Neural crest cell (in vitro differentiated cells): ENCODE results near the gene CCDC78. TPM values are rescaled to one million over a fixed set of nuclear protein-coding genes. Genes with fewer than 3 reads are reported as not detected.

ENCODE experiments used
- DNase-seq: peaks from one replicate; pipeline ENCODE4 v3.0.0; 2021; ENCODE audit warnings: low read depth, mixed read lengths, low spot score
- H3K27ac Mint-ChIP-seq: one replicate; pipeline ENCODE4 v1.8.0; 2021; ENCODE audit warnings: mild to moderate bottlenecking, mixed read lengths; ENCODE audit not compliant: unreplicated experiment
- H3K27me3 Mint-ChIP-seq: 2 replicates; pipeline ENCODE4 v1.8.0; 2021; ENCODE audit warnings: low read depth, mild to moderate bottlenecking, mixed read lengths
- H3K36me3 Mint-ChIP-seq: 2 replicates; pipeline ENCODE4 v1.8.0; 2021; ENCODE audit warnings: low read depth, mild to moderate bottlenecking, mixed read lengths
- H3K4me1 Mint-ChIP-seq: 2 replicates; pipeline ENCODE4 v1.8.0; 2021; ENCODE audit warnings: mixed read lengths
- H3K4me3 Mint-ChIP-seq: one replicate; pipeline ENCODE4 v1.8.0; 2021; ENCODE audit warnings: mild to moderate bottlenecking, mixed read lengths
- H3K9me3 Mint-ChIP-seq: 2 replicates; pipeline ENCODE4 v1.8.0; 2021; ENCODE audit warnings: mixed read lengths
- total RNA-seq: library from RNA; stranded (reverse); gene quantifications from 2 replicates; pipeline ENCODE4 v1.2.1, GENCODE V29; 2021
- TF ChIP-seq, protein P1 (sequence below): fragments of 200-600 bp; sonication (generic); conservative IDR thresholded peaks from 2 replicates; pipeline ENCODE4 v1.5.0; 2021; ENCODE audit warnings: antibody characterized with exemption, mild to moderate bottlenecking

CCDC78 gene
- total RNA-seq, 1 donor from 2014 or later = 7.0 TPM

DNA sequence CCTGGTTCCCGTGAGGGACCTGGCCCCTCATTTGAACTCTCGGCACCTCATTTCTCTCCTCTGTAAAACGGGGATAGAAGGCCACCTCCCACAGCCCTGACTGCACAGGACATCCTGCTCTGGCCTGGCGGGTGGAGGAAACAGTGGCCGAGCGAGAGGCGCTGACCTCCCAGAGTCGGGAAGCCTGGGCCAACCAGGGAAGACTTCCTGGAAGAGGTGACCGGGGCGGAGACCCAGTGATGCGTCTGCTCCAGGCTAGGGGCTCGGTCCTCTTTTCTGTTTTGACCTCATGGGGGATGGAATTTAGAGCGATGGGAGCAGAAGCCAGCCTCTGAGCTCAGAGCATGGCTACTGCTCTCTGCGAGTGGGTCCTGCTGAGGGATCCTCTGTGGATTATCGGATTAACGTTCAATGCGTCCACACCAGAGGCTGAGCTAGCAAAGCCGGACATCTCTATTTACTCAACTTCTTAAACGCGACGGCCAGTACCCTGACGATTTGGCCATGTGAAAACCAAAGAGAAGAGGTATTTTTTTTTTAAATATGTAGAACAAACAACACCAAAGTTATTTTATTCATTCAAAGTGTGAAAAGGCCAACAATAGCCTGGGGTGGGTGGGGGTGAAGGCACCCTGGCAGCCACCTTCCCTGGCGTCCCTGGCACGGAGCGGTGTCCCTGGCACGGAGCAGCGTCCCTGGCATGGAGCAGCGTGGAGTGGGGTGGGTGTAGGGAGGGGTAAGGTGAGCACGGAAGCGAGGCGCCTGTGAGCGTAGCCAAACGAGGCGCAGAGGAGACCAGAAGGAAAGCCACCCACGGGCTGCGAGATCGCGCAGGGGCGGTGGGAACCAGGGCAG is 25.1 kb upstream of the CCDC78 start:
- TF ChIP-seq, protein P1, sequence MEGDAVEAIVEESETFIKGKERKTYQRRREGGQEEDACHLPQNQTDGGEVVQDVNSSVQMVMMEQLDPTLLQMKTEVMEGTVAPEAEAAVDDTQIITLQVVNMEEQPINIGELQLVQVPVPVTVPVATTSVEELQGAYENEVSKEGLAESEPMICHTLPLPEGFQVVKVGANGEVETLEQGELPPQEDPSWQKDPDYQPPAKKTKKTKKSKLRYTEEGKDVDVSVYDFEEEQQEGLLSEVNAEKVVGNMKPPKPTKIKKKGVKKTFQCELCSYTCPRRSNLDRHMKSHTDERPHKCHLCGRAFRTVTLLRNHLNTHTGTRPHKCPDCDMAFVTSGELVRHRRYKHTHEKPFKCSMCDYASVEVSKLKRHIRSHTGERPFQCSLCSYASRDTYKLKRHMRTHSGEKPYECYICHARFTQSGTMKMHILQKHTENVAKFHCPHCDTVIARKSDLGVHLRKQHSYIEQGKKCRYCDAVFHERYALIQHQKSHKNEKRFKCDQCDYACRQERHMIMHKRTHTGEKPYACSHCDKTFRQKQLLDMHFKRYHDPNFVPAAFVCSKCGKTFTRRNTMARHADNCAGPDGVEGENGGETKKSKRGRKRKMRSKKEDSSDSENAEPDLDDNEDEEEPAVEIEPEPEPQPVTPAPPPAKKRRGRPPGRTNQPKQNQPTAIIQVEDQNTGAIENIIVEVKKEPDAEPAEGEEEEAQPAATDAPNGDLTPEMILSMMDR = no peak
- no peak overlapping the region for H3K27ac Mint-ChIP-seq
- no peaks in the 10 kb centered on the region for H3K36me3 Mint-ChIP-seq
- H3K27me3 Mint-ChIP-seq = peaks cover 5% of the 10 kb centered on the region
- H3K9me3 Mint-ChIP-seq = peaks cover under 1% of the 10 kb centered on the region
- H3K4me1 Mint-ChIP-seq = peaks cover 18% of the 10 kb centered on the region
- no peak for DNase-seq
- no peak overlapping the region for H3K4me3 Mint-ChIP-seq

DNA sequence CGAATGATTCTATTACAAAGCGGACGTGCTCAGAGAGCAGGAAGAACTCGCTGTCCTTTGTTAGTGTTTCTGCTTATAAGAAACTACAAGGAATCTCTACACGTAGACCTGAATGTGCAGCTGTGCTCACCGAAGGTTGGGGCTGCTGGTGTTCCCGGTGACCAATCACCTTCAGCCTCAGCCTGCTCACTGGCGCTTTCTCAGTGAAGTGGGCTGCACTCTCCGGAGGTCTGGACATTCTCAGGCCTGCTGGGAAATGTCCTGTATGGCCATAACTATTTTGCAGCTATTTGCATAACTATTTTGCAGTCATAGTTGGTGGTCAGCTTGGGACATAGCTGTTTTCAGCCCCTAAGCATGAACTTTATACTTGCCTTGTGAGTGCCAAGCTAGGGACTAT is 24.2 kb upstream of the CCDC78 start:
- H3K36me3 Mint-ChIP-seq = no peaks in the 10 kb centered on the region
- DNase-seq = no peak
- H3K4me1 Mint-ChIP-seq = peaks cover 18% of the 10 kb centered on the region
- H3K27ac Mint-ChIP-seq = no peak overlapping the region
- peaks cover 5% of the 10 kb centered on the region for H3K27me3 Mint-ChIP-seq
- TF ChIP-seq, protein P1 = no peak
- H3K4me3 Mint-ChIP-seq = no peak overlapping the region
- no peaks in the 10 kb centered on the region for H3K9me3 Mint-ChIP-seq

DNA sequence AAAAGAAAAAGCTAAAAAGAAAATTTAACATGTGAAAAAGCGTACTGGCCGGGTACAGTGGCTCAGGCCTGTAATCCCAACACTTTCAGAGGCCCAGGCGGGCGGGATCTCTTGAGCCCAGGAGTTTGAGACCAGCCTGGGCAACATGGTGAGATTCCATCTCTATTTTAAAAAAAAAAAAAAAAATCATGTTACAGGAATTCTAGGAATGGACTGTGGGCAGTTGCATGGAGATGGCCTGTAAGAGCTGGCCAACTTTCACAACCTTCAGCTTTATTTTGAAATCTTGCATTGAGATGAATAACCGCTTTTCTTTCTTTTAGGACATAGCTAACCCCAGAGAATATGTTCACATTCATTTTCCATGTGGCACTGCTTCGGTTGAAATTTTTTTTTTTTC is 22.8 kb upstream of the CCDC78 start:
- no peaks in the 10 kb centered on the region for H3K9me3 Mint-ChIP-seq
- TF ChIP-seq, protein P1 = no peak
- H3K27me3 Mint-ChIP-seq = peaks cover 5% of the 10 kb centered on the region
- no peak overlapping the region for H3K27ac Mint-ChIP-seq
- DNase-seq = no peak
- no peak overlapping the region for H3K4me3 Mint-ChIP-seq
- H3K4me1 Mint-ChIP-seq = peaks cover 18% of the 10 kb centered on the region
- H3K36me3 Mint-ChIP-seq = no peaks in the 10 kb centered on the region

DNA sequence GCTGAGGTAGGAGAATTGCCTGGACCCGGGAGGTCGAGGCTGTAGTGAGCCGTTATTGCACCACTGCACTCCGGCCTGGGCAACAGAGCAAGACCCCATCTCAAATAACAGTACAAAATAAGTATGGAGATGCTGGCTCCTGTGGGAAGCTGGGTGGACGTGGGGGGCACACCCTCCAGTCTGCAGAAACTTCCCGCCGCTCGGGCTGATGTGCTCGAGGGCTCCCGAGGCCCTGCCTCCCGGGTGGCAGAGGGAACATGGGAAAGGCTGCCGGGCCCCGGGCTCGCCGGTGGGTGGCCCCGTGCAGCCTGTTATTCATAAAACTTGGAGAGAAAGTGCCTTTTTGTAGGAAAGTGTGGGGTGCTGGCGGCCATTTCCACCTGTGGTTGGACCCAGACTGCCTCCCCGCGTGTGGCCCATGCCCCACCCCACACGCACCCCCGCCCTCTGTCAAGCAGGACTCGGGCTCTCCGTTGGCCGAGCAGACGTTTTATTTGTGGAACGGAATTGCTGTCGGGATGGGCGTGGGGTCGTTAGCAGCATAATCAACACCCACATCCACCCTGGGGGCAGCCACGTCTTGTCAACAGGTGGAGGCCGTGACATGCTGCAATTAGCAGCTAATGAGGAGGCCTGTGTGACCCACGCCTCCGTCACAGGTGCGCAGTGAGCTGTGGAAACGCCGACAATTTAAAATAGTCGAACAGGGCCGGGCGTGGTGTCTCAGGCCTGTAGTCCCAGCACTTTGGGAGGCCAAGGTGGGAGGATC is 21.9 kb upstream of the CCDC78 start:
- TF ChIP-seq, protein P1 = no peak
- no peak for DNase-seq
- H3K27ac Mint-ChIP-seq = no peak overlapping the region
- H3K27me3 Mint-ChIP-seq = peaks cover 5% of the 10 kb centered on the region
- H3K4me1 Mint-ChIP-seq = peaks cover 18% of the 10 kb centered on the region
- no peaks in the 10 kb centered on the region for H3K9me3 Mint-ChIP-seq
- H3K4me3 Mint-ChIP-seq = no peak overlapping the region
- no peaks in the 10 kb centered on the region for H3K36me3 Mint-ChIP-seq

DNA sequence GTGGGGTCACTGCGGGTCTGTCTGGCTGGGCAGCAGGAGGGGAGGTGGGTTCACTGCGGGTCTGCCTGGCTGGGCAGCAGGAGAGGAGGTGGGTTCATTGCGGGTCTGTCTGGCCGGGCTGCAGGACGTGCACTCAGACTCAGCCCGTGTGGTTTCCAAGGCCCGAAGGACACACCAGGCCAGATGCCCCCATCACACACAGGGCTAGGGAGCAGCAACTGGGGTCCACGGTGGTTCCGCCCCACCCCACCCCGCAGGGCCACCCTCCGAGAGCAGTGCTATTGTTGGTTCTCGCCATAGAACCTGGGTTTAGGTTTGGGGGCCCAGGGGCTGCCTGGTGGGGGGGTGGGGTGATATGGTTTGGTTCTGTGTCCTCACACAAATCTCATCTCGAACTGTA is 20.4 kb upstream of the CCDC78 start:
- Mint-ChIP-seq H3K27me3 (no peaks in the 10 kb centered on the region), H3K9me3 (no peaks in the 10 kb centered on the region), H3K27ac (no peak overlapping the region), H3K4me1 (peaks cover 6% of the 10 kb centered on the region), H3K36me3 (no peaks in the 10 kb centered on the region), H3K4me3 (no peak overlapping the region)
- TF ChIP-seq, protein P1 = no peak
- DNase-seq = no peak
